ENCODE measurements around the gene POPDC3. TPM values are rescaled to one million over a fixed set of nuclear protein-coding genes. Genes with fewer than 3 reads are reported as not detected.
A peak's percentile ranks its signal among the peaks of the same experiment; 100 is the strongest.

Gene POPDC3
- total RNA-seq, 1 donor from 2014 or later = 10.9 TPM

- peaks cover 8% of the 10 kb centered on the region for H3K4me1 Mint-ChIP-seq (ENCODE audit: low read depth, unreplicated experiment)
- H3K27ac Mint-ChIP-seq (ENCODE audit: unreplicated experiment) = peak overlapping the region; percentile 88
- H3K36me3 Mint-ChIP-seq (ENCODE audit: unreplicated experiment) = no peaks in the 10 kb centered on the region
- no peak for TF ChIP-seq CTCF (IDR thresholded peaks at IDR 0.05; ENCODE audit: partially characterized antibody, unreplicated experiment)
- peak; percentile 26 for DNase-seq
- peaks cover 2% of the 10 kb centered on the region for H3K27me3 Mint-ChIP-seq (ENCODE audit: unreplicated experiment)
- peak overlapping the region; percentile 87 for H3K4me3 Mint-ChIP-seq (ENCODE audit: unreplicated experiment)
- H3K9me3 Mint-ChIP-seq (ENCODE audit: unreplicated experiment) = peaks cover 6% of the 10 kb centered on the region
Observed at GRCh38 chr6:105137388-105137787, 42.4 kb downstream of the POPDC3 start.

GRCh38 chr6:105136431-105137350 lies 43.1 kb downstream of the POPDC3 start:
- H3K36me3 Mint-ChIP-seq (ENCODE audit: unreplicated experiment) = no peaks in the 10 kb centered on the region
- H3K4me3 Mint-ChIP-seq (ENCODE audit: unreplicated experiment) = peak overlapping the region; percentile 88
- DNase-seq = peak; percentile 80
- H3K4me1 Mint-ChIP-seq (ENCODE audit: low read depth, unreplicated experiment) = peaks cover 8% of the 10 kb centered on the region
- TF ChIP-seq CTCF (IDR thresholded peaks at IDR 0.05; ENCODE audit: partially characterized antibody, unreplicated experiment) = no peak
- peaks cover 6% of the 10 kb centered on the region for H3K9me3 Mint-ChIP-seq (ENCODE audit: unreplicated experiment)
- no peak overlapping the region for H3K27ac Mint-ChIP-seq (ENCODE audit: unreplicated experiment)
- H3K27me3 Mint-ChIP-seq (ENCODE audit: unreplicated experiment) = peaks cover 2% of the 10 kb centered on the region

- Mint-ChIP-seq H3K27me3 (ENCODE audit: unreplicated experiment) (no peaks in the 10 kb centered on the region), H3K27ac (ENCODE audit: unreplicated experiment) (peak overlapping the region; percentile 68), H3K4me3 (ENCODE audit: unreplicated experiment) (peak overlapping the region; percentile 88), H3K9me3 (ENCODE audit: unreplicated experiment) (peaks cover 6% of the 10 kb centered on the region), H3K36me3 (ENCODE audit: unreplicated experiment) (no peaks in the 10 kb centered on the region), H3K4me1 (ENCODE audit: low read depth, unreplicated experiment) (peaks cover 8% of the 10 kb centered on the region)
- TF ChIP-seq CTCF (IDR thresholded peaks at IDR 0.05; ENCODE audit: partially characterized antibody, unreplicated experiment) = no peak
- no peak for DNase-seq
Observed at GRCh38 chr6:105135907-105136430, 43.8 kb downstream of the POPDC3 start.

- TF ChIP-seq CTCF (IDR thresholded peaks at IDR 0.05; ENCODE audit: partially characterized antibody, unreplicated experiment) = no peak
- H3K27ac Mint-ChIP-seq (ENCODE audit: unreplicated experiment) = peak overlapping the region; percentile 33
- H3K9me3 Mint-ChIP-seq (ENCODE audit: unreplicated experiment) = peaks cover 6% of the 10 kb centered on the region
- peaks cover 8% of the 10 kb centered on the region for H3K4me1 Mint-ChIP-seq (ENCODE audit: low read depth, unreplicated experiment)
- no peaks in the 10 kb centered on the region for H3K27me3 Mint-ChIP-seq (ENCODE audit: unreplicated experiment)
- H3K4me3 Mint-ChIP-seq (ENCODE audit: unreplicated experiment) = peak overlapping the region; percentile 88
- DNase-seq = no peak
- no peaks in the 10 kb centered on the region for H3K36me3 Mint-ChIP-seq (ENCODE audit: unreplicated experiment)
Observed at GRCh38 chr6:105135056-105135455, 44.8 kb downstream of the POPDC3 start.

- DNase-seq = no peak
- Mint-ChIP-seq H3K4me3 (ENCODE audit: unreplicated experiment) (no peak overlapping the region), H3K36me3 (ENCODE audit: unreplicated experiment) (no peaks in the 10 kb centered on the region), H3K4me1 (ENCODE audit: low read depth, unreplicated experiment) (no peaks in the 10 kb centered on the region), H3K27me3 (ENCODE audit: unreplicated experiment) (no peaks in the 10 kb centered on the region), H3K27ac (ENCODE audit: unreplicated experiment) (no peak overlapping the region), H3K9me3 (ENCODE audit: unreplicated experiment) (no peaks in the 10 kb centered on the region)
- no peak for TF ChIP-seq CTCF (IDR thresholded peaks at IDR 0.05; ENCODE audit: partially characterized antibody, unreplicated experiment)
Observed at GRCh38 chr6:105122717-105123116, 57.1 kb downstream of the POPDC3 start.

Measured in glutamatergic neuron (in vitro differentiated cells).